Neural progenitor cell (in vitro differentiated cells): ENCODE results near the gene SPTBN2.

Experiments used
- CTCF ChIP-seq: fragments of 200-600 bp; sonication (generic); IDR thresholded peaks from 2 replicates; pipeline ENCODE4 v1.5.1; 2017; ENCODE audit warnings: antibody characterized with exemption, mild to moderate bottlenecking
- EZH2 ChIP-seq: fragments of 200-600 bp; sonication (generic); IDR thresholded peaks from 2 replicates; pipeline ENCODE4 v1.6.1; 2017; ENCODE audit warnings: antibody characterized with exemption, mild to moderate bottlenecking, moderate library complexity

GRCh38 chr11:66698491-66698890 is 30.5 kb downstream of the SPTBN2 start:
- no peak for TF ChIP-seq CTCF
- TF ChIP-seq EZH2, result no peak
